OCI-LY1 (cell line): ENCODE measurements around the gene PPP1R17.

Source experiments
- H2AFZ ChIP-seq: fragments of 200-600 bp; sonication (generic), shearing (Covaris generic); 2 replicates; pipeline ENCODE4 v1.6.0; 2014; ENCODE audit warnings: antibody characterized with exemption, mild to moderate bottlenecking, low read length
- H3F3A ChIP-seq: fragments of 200-600 bp; sonication (generic), shearing (Covaris generic); 2 replicates; pipeline ENCODE4 v1.6.0; 2014; ENCODE audit warnings: mild to moderate bottlenecking, antibody characterized with exemption, low read length, moderate library complexity; ENCODE audit not compliant: insufficient read depth
- H3K27ac ChIP-seq: fragments of 200-600 bp; sonication (generic); 2 replicates; pipeline ENCODE4 v1.5.1; 2014; ENCODE audit warnings: low read length, mixed run types, mild to moderate bottlenecking, low read depth; ENCODE audit not compliant: poor library complexity, severe bottlenecking
- H3K27me3 ChIP-seq: fragments of 200-600 bp; sonication (generic); 2 replicates; pipeline ENCODE4 v1.6.0; 2014; ENCODE audit warnings: antibody characterized with exemption, mild to moderate bottlenecking, low read length, moderate library complexity; ENCODE audit not compliant: insufficient read depth
- H3K36me3 ChIP-seq: fragments of 200-600 bp; sonication (generic); 2 replicates; pipeline ENCODE4 v1.6.1; 2014; ENCODE audit warnings: mild to moderate bottlenecking, antibody characterized with exemption, low read length, moderate library complexity, mixed read lengths; ENCODE audit not compliant: insufficient read depth
- H3K4me1 ChIP-seq: fragments of 200-600 bp; sonication (generic); 2 replicates; pipeline ENCODE4 v1.5.1; 2014; ENCODE audit warnings: mild to moderate bottlenecking, low read length, moderate library complexity; ENCODE audit not compliant: insufficient read depth, severe bottlenecking
- H3K4me2 ChIP-seq: fragments of 200-600 bp; sonication (generic), shearing (Covaris generic); 2 replicates; pipeline ENCODE4 v1.6.1; 2014; ENCODE audit warnings: low read length
- H3K4me3 ChIP-seq: fragments of 200-600 bp; sonication (generic); 2 replicates; pipeline ENCODE4 v1.5.1; 2014; ENCODE audit warnings: low read length, low read depth, mild to moderate bottlenecking, mixed read lengths; ENCODE audit not compliant: poor library complexity, severe bottlenecking
- H3K79me2 ChIP-seq: fragments of 200-600 bp; shearing (Covaris generic); 2 replicates; pipeline ENCODE4 v1.6.1; 2016; ENCODE audit warnings: mixed run types, low read length, mixed read lengths; ENCODE audit not compliant: insufficient read depth
- H3K9ac ChIP-seq: fragments of 200-600 bp; sonication (generic), shearing (Covaris generic); 2 replicates; pipeline ENCODE4 v1.6.1; 2014; ENCODE audit warnings: mild to moderate bottlenecking, low read length, mixed read lengths
- H3K9me2 ChIP-seq: fragments of 200-600 bp; sonication (generic), shearing (Covaris generic); 2 replicates; pipeline ENCODE4 v1.6.1; 2014; ENCODE audit warnings: low read depth, mild to moderate bottlenecking, low read length, mixed read lengths
- H3K9me3 ChIP-seq: fragments of 200-600 bp; shearing (Covaris generic); 2 replicates; pipeline ENCODE4 v1.6.1; 2014; ENCODE audit warnings: low read length, mixed read lengths
- H4K20me1 ChIP-seq: fragments of 200-600 bp; sonication (generic), shearing (Covaris generic); 2 replicates; pipeline ENCODE4 v1.6.0; 2016; ENCODE audit warnings: mild to moderate bottlenecking, low read length; ENCODE audit not compliant: insufficient read depth
- EZH2 ChIP-seq: fragments of 200-600 bp; sonication (generic), shearing (Covaris generic); IDR thresholded peaks from 2 replicates; pipeline ENCODE4 v1.8.0; 2017; ENCODE audit warnings: borderline replicate concordance, mixed run types, mild to moderate bottlenecking, antibody characterized with exemption, low read length, moderate library complexity, mixed read lengths
- TF ChIP-seq, protein P1 (sequence below): fragments of 200-600 bp; sonication (generic), shearing (Covaris generic); IDR thresholded peaks from 2 replicates; pipeline ENCODE4 v1.5.1; 2017; ENCODE audit warnings: mild to moderate bottlenecking, antibody characterized with exemption, low read length, moderate library complexity, mixed read lengths

The PPP1R17 gene

DNA sequence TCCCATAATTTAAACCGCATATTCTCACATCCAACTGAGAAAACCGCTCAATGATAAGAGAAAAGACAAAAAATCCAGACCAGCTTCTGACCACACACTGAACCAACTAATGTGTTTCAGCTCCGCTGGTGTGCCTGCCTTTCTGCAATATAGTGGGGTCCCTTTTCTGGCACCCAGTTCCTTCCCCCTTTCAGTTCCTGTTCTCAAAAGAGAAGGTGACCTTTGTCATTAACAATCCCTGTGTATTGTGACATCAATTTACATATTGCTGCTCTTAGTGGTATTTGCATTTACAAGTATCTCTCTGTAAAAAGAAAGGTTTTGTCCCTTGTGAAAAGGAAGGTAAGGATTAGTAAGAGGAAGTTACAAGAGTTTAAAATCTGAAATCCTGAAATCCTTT lies 1.4 kb downstream of the PPP1R17 start:
- H3K27ac ChIP-seq: no peak overlapping the region
- no peak overlapping the region for H3K4me2 ChIP-seq
- H3K27me3 ChIP-seq: no peaks in the 10 kb centered on the region

DNA sequence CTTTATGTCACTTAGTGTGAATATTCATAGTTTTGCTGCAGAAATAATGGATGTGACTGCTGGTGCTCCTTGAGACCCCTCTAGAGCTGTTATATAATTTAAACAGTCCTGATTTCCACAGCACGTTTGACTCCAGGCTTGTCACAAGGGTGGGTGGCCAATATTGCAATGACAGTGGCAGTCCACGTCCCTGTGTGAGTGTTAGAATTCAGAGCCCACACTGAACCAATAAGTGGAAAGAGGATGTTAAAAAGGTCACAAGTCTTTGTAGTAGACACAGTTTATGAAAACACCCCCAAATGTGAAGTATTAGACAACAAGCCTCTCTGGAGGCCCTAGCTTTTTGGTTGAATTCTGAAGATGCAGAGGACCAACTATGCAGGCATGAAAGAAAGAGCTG lies 2.0 kb downstream of the PPP1R17 start:
- TF ChIP-seq EZH2: no peak
- TF ChIP-seq, protein P1, sequence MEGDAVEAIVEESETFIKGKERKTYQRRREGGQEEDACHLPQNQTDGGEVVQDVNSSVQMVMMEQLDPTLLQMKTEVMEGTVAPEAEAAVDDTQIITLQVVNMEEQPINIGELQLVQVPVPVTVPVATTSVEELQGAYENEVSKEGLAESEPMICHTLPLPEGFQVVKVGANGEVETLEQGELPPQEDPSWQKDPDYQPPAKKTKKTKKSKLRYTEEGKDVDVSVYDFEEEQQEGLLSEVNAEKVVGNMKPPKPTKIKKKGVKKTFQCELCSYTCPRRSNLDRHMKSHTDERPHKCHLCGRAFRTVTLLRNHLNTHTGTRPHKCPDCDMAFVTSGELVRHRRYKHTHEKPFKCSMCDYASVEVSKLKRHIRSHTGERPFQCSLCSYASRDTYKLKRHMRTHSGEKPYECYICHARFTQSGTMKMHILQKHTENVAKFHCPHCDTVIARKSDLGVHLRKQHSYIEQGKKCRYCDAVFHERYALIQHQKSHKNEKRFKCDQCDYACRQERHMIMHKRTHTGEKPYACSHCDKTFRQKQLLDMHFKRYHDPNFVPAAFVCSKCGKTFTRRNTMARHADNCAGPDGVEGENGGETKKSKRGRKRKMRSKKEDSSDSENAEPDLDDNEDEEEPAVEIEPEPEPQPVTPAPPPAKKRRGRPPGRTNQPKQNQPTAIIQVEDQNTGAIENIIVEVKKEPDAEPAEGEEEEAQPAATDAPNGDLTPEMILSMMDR: no peak
- H3K9ac ChIP-seq: no peak overlapping the region
- no peaks in the 10 kb centered on the region for H3K9me2 ChIP-seq
- no peaks in the 10 kb centered on the region for H3K9me3 ChIP-seq
- H4K20me1 ChIP-seq: no peaks in the 10 kb centered on the region
- no peaks in the 10 kb centered on the region for H3K79me2 ChIP-seq
- H3K4me2 ChIP-seq: no peak overlapping the region
- no peaks in the 10 kb centered on the region for H3F3A ChIP-seq
- H2AFZ ChIP-seq: no peak overlapping the region
- H3K27me3 ChIP-seq: no peaks in the 10 kb centered on the region
- no peaks in the 10 kb centered on the region for H3K4me1 ChIP-seq
- H3K27ac ChIP-seq: no peak overlapping the region
- no peak overlapping the region for H3K4me3 ChIP-seq
- no peaks in the 10 kb centered on the region for H3K36me3 ChIP-seq

More for the DNA sequence above, 1.4 kb downstream of the PPP1R17 start:
- Histone ChIP-seq H3K9ac (no peak overlapping the region), H2AFZ (no peak overlapping the region), H3K4me1 (no peaks in the 10 kb centered on the region), H3K79me2 (no peaks in the 10 kb centered on the region), H3K9me2 (no peaks in the 10 kb centered on the region), H4K20me1 (no peaks in the 10 kb centered on the region), H3K4me3 (no peak overlapping the region), H3K9me3 (no peaks in the 10 kb centered on the region), H3F3A (no peaks in the 10 kb centered on the region), H3K36me3 (no peaks in the 10 kb centered on the region)
- TF ChIP-seq, protein P1: no peak
- no peak for TF ChIP-seq EZH2

DNA sequence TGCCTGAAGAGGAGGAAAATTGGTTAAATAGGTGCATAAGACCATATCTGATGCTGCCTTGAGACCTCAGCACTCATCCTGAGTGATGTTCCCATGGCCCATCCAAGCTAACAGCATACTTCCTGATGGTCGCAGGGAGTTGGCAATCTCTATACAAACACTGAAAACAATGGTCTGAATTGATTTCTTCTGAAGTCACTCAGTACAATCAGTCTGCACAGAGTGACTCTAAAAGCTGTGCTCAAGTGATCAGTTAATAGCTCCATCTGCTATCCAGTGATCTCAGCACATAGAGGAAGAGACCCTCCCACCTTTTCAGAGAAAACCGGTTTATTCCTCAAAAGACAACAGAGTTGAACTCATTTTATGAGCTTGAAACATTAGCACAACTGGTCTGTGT lies 3.9 kb downstream of the PPP1R17 start:
- H3K27me3 ChIP-seq: no peaks in the 10 kb centered on the region
- H3K4me2 ChIP-seq: no peak overlapping the region
- no peak for TF ChIP-seq EZH2
- TF ChIP-seq, protein P1: no peak
- H3K9me2 ChIP-seq: no peaks in the 10 kb centered on the region
- no peaks in the 10 kb centered on the region for H3K4me1 ChIP-seq
- H3K36me3 ChIP-seq: no peaks in the 10 kb centered on the region
- H3F3A ChIP-seq: no peaks in the 10 kb centered on the region
- H3K79me2 ChIP-seq: no peaks in the 10 kb centered on the region
- H3K27ac ChIP-seq: no peak overlapping the region
- no peak overlapping the region for H2AFZ ChIP-seq
- H3K9ac ChIP-seq: no peak overlapping the region
- no peaks in the 10 kb centered on the region for H3K9me3 ChIP-seq
- H3K4me3 ChIP-seq: no peak overlapping the region
- no peaks in the 10 kb centered on the region for H4K20me1 ChIP-seq
